ENCODE measurements around the gene TUBE1.
"Not testable (repeated sequence)": the region's sequence is repeated elsewhere in the genome, so short reads cannot be mapped to it uniquely, and the experiment has no call there.

The TUBE1 gene

GRCh38 chr6:112049996-112050395, 37.3 kb downstream of the TUBE1 start:
- TF ChIP-seq CTCF (IDR thresholded peaks at IDR 0.05; ENCODE audit: insufficient read depth, missing control alignments), result no peak
- no peak for DNase-seq (ENCODE audit: insufficient read length, low spot score)
- no peak for FAIRE-seq

GRCh38 chr6:112049026-112049799, 38.1 kb downstream of the TUBE1 start:
- DNase-seq (ENCODE audit: insufficient read length, low spot score) (no peak), FAIRE-seq (no peak)
- no peak for TF ChIP-seq CTCF (IDR thresholded peaks at IDR 0.05; ENCODE audit: insufficient read depth, missing control alignments)

GRCh38 chr6:112047523-112047922, 39.8 kb downstream of the TUBE1 start:
- FAIRE-seq; DNase-seq (ENCODE audit: insufficient read length, low spot score): not testable (repeated sequence)

GRCh38 chr6:112044856-112045255, 42.4 kb downstream of the TUBE1 start:
- TF ChIP-seq CTCF (IDR thresholded peaks at IDR 0.05; ENCODE audit: insufficient read depth, missing control alignments), result no peak
- FAIRE-seq (no peak), DNase-seq (ENCODE audit: insufficient read length, low spot score) (no peak)

GRCh38 chr6:112044196-112044595, 43.1 kb downstream of the TUBE1 start:
- DNase-seq (ENCODE audit: insufficient read length, low spot score), result no peak
- FAIRE-seq, result no peak
- no peak for TF ChIP-seq CTCF (IDR thresholded peaks at IDR 0.05; ENCODE audit: insufficient read depth, missing control alignments)

GRCh38 chr6:112043032-112044007, 44.0 kb downstream of the TUBE1 start:
- FAIRE-seq (peak; percentile 63), DNase-seq (ENCODE audit: insufficient read length, low spot score) (peak; percentile 52)
- peak; percentile 98 for TF ChIP-seq CTCF (IDR thresholded peaks at IDR 0.05; ENCODE audit: insufficient read depth, missing control alignments)

- no peak for TF ChIP-seq CTCF (IDR thresholded peaks at IDR 0.05; ENCODE audit: insufficient read depth, missing control alignments)
These were observed 45.7 kb downstream of the TUBE1 start for GRCh38 chr6:112041535-112041934.

More at GRCh38 chr6:112041535-112041934, 45.7 kb downstream of the TUBE1 start:
- no peak for FAIRE-seq
- no peak for DNase-seq (ENCODE audit: insufficient read length, low spot score)
